HUDEP-2 (cell line): ENCODE measurements around the gene NOSIP.
"Not testable (repeated sequence)": the region's sequence is repeated elsewhere in the genome, so short reads cannot be mapped to it uniquely, and the experiment has no call there.

Experiments
- DNase-seq, 76 experiments: peaks; one replicate each; lab custom pipeline; 2025; ENCODE audit not compliant: unreplicated experiment in 76 of 76; lab: John Stamatoyannopoulos, UW

NOSIP gene

DNA sequence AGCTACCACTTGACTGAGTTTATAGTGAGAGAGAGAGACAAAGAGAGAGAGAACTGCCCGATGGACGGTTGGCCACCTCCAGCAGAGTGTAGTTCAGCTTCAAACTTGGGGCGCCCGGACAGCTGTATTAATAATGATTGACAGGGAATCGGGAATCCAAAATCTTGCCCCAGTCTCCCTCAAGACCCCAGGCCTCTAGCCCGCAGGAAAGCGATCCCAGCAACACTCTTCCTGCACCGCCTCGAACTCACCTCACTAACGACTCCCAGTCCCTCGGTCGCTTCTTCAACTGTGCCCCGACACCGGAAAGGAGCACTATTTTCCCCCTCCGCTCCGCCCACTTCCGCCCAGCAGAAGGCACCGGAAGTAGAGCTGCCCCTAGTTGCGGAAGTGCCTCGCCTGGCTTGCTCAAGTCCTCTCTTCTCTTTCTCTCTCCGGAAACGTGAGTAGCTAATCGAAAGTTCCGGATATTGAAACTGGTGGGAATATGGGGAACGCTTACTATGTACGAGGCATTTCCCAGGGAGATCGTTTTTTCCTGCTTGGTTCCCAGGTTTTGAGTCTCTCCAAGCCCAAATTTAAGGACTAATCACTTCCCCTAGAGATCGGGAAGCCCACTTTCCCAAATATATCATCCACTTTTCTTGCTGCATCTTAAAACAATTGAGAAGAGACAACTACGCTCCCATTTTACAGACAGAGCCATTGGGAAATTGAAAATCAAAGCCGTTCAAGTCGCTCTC, at the start of gene NOSIP:
Gene NOSIP, minus strand, starts transcription at position 293 of the 743 bp plus-strand sequence. CDS start 19,865 bp downstream, outside the sequence.
- peak in 75 of 76 experiments; percentile 49 to 99 (median 97) for DNase-seq

- no peak for DNase-seq
These were observed 49.3 kb upstream of the NOSIP start for GRCh38 chr19:49629659-49630058.

DNA sequence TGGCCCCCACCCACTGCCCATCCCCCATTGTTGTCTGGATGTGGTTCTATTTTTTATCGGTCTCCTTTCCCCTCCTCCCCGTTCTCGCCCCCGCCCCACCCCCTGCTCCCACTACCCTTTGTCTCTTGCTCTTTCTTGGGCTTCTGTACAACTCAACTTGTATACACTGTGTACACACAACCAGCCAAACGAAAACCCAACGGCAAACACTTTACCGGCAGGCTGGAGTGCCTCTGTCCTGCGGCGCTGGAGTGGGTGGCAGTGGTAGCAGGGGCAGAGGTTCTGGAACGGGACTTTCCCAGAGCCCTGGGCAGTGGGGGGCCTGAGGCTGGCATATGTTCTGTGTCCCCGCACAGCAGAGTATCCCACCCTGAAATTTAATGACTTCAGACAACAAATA, 45.9 kb upstream of the NOSIP start:
- no peak for DNase-seq

- DNase-seq, result no peak
These were observed 44.9 kb upstream of the NOSIP start for GRCh38 chr19:49624967-49625910.

GRCh38 chr19:49617860-49618259, 37.5 kb upstream of the NOSIP start:
- DNase-seq, result not testable (repeated sequence)

DNA sequence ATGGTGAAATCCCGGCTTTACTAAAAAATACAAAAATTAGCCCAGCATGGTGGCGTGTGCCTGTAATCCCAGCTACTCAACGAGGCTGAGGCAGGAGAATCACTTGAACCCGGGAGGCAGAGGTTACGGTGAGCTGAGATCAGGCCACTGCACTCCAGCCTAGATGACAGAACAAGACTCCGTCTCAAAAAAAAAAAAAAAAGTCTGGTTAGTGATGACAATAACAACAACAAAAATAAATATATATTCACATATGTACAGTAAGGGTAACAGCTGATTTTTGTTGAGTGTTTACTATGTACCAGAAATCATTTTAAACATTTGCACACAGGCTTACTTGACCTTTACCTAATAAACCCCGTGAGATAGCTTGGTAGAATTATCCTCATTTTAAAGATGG, 36.6 kb upstream of the NOSIP start:
- DNase-seq, result no peak

DNA sequence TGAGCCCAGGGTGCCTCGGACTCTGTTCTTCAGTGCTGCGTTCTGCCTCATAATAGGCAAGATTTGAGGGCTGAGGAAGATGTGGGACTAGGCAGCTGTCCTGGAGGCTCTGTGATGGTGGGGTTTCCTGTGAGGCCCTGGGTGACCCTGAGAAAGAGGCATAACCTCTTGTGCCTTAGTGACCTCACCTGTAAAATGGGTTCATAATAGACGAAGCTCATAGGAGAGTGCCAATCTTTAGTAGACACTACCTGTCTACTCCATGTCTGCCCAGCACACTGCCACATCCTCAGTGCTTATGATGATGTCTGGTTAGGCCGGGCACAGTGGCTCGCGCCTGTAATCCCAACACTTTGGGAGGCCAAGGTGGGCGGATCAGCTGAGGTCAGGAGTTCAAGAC, 36.2 kb upstream of the NOSIP start:
- DNase-seq, result no peak

DNA sequence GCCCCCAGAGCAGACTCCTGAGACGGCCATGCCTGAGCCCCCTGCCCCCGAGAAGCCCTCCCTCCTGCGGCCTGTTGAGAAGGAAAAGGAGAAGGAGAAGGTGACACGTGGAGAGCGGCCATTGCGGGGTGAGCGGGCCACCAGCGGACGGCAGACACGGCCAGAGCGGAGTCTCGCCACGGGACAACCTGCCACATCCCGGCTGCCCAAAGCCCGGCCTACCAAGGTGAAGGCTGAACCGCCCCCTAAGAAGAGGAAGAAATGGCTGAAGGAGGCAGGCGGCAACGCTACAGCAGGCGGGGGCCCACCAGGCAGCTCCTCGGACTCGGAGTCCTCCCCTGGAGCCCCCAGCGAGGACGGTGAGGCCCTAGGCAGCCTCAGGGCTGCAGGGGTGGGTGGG, 35.5 kb upstream of the NOSIP start:
- no peak for DNase-seq

DNA sequence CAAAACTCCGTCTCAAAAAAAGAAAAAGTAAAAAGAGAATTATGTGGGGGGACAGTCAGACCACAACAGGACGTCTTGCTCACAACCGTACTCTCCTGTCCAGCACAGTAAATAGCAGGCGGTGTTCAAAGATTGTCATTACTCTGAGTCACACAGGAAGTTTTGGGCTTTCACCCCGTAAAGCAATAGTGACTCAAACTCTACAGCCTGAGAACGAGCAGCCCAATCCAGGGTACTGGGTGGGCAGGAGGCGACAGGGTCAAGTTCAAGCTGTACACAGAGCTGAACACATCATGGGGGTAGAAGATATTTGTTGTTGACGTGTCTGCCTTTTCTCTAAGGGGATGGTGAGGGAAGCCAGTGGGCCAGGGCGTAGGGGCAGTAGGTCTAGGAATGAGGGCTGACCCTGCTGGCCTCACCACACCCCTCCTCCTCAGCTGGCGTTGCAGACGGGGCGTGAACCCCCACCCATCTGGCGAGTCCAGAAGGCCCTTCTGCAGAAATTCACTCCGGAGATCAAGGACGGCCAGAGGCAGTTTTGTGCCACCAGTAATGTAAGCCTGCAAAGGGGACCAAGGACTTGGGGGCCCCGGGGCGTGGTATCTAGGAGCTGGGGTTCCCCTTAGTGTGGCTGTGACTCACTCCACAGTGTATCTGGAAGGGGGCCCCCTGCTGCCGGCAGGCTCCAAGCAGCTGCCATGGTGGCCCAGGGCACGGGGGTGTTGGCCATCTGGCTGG, 33.9 kb upstream of the NOSIP start:
- DNase-seq, result no peak

DNA sequence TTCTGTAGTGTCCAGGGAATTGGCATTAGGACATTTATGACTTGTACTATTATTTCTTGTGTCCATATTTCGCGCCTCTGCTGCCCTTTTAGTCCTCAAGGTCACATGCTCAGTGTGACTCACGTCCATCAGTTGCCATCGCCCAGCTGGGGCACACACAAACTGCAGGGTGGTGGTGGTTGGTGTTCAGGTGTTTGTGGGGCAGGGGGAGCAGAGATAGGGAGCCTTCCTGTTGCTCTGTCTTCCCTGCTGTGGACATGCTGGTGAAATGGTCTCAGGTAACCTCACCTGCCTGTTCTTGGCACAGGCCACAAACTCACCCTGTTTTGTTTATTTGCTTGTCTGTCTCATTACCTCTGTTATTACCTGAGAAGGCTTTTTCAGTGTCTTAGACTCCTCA, 33.0 kb upstream of the NOSIP start:
- peak in 1 of 76 experiments; percentile 25 for DNase-seq

DNA sequence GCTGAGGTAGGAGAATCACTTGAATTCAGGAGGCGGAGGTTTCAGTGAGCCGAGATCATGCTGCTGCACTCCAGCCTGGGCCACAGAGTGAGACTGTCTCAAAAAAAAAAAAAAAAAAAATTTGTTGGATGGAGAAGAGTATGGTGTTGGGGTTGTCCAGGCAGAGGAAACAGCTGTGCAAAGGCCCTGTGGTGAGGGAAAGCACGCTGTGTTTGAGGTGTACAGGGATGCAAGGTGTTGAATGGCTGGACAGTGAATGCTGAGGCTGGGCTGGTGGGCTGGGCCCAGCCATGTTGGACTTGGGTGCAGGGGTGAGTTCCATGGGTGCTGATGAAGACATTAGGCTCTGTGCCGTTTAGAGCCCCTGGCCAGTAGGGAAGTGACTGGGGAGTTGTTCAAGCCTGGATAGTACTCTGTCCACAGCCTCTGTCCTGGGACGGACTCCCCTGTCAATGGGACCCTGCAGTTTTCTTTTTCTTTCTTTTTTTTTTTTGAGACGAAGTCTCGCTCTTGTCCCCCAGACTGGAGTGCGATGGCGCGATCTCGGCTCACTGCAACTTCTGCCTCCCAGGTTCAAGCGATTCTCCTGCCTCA, 29.2 kb upstream of the NOSIP start:
- no peak for DNase-seq

- DNase-seq, result no peak
These were observed 25.2 kb upstream of the NOSIP start for GRCh38 chr19:49605605-49606004.

DNA sequence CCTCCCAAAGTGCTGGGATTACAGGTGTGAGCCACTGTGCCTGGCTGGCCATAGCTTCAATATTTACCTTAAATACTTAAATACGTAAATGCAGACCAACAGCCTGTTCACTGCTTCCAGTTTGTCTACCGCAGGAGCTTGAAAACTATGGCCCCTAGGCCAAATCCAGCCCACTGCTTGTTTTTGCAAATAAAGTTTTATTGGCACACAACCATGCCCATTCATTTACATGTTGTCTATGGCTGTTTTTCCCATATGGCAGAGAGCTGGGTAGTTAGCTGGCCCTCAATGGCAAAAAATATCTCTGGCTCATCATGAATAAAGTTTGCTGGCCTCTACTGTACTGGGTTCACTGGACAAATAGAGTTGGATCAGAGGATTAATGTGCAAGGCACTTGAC, 22.4 kb upstream of the NOSIP start:
- no peak for DNase-seq

DNA sequence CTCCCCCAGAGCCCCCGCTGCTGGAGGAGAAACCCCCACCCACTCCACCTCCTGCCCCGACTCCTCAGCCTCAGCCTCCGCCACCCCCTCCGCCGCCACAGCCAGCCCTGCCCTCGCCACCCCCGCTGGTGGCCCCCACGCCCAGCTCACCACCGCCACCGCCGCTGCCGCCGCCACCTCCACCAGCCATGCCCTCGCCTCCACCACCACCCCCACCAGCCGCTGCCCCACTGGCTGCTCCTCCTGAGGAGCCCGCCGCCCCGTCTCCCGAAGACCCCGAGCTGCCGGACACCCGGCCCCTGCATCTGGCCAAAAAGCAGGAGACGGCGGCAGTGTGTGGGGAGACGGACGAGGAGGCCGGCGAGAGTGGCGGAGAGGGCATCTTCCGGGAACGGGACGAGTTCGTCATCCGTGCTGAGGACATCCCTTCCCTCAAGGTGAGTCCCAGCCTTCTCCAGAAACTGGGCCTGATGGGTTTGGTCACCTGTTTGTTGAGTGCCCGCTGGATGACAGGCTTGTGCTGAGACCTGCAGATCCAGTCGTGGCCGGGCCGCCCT, 21.2 kb upstream of the NOSIP start:
- DNase-seq, result no peak

DNA sequence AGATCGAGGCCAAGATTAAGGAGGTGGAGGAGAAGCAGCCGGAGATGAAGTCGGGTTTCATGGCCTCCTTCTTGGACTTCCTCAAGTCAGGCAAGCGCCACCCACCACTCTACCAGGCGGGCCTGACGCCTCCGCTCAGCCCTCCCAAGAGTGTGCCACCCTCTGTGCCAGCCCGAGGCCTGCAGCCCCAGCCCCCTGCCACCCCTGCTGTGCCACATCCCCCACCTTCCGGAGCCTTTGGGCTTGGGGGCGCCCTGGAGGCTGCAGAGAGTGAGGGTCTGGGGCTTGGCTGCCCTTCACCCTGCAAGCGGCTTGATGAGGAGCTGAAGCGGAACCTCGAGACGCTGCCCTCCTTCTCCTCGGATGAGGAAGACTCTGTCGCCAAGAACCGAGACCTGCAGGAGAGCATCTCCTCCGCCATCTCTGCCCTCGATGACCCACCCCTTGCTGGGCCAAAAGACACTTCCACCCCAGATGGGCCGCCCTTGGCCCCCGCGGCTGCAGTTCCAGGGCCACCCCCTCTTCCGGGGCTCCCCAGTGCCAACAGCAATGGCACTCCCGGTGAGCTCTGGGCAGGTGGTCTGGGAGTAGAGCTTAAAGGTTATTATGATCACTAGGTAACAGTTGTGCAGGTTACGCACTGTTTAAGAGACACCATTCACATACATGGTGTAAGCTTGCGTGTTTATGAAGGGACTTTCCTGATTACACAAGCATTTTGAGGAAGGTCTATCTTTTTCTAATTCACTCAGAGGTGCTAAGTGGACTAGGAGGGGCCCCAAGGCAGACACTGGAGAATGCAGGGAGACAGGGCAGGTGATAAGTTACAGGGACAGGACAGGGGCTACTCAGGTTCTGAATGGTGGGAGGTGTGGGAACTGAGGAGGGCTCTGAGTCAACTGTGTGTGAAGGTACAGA, 19.3 kb upstream of the NOSIP start:
- no peak for DNase-seq

GRCh38 chr19:49597703-49597974, 17.3 kb upstream of the NOSIP start:
- DNase-seq, result no peak

GRCh38 chr19:49596954-49597702, 16.8 kb upstream of the NOSIP start:
- no peak for DNase-seq

GRCh38 chr19:49596407-49596806, 16.1 kb upstream of the NOSIP start:
- no peak for DNase-seq
